Measurements from ENCODE around the gene SPDYE6.
"Not testable (repeated sequence)": the region's sequence is repeated elsewhere in the genome, so short reads cannot be mapped to it uniquely, and the experiment has no call there.

Gene SPDYE6

DNA sequence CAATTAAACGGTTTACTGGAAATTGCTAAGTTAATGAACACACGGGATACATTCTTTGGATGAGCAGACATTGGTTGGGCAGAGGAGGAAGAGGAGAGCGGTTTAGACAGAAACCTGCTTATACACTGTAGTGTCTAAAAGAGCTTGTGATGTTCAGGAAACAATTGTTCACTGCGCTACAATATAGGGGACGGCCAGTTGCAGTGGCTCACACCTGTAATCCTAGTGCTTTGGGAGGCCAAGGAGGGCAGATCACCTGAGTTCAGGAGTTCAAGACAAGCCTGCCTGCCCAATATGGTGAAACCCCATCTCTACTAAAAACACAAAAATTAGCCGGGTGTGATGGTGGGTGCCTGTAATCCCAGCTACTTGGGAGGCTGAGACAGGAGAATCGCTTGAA is 20.7 kb downstream of the SPDYE6 start:
- H3K4me1 ChIP-seq (ENCODE audit: insufficient read depth, low read length); H3K9me3 ChIP-seq (ENCODE audit: low read length); H3K4me3 ChIP-seq (ENCODE audit: low read length); H3K36me3 ChIP-seq (ENCODE audit: insufficient read depth, low read length); H3K27me3 ChIP-seq (ENCODE audit: insufficient read depth, low read length); H2AFZ ChIP-seq (ENCODE audit: low read depth, low read length): not testable (repeated sequence)

GRCh38 chr7:102330666-102331460 is 25.4 kb downstream of the SPDYE6 start:
- H3K9me3 ChIP-seq (ENCODE audit: low read length); H3K4me3 ChIP-seq (ENCODE audit: low read length); H3K27me3 ChIP-seq (ENCODE audit: insufficient read depth, low read length); H3K36me3 ChIP-seq (ENCODE audit: insufficient read depth, low read length); H3K4me1 ChIP-seq (ENCODE audit: insufficient read depth, low read length); H2AFZ ChIP-seq (ENCODE audit: low read depth, low read length): not testable (repeated sequence)

DNA sequence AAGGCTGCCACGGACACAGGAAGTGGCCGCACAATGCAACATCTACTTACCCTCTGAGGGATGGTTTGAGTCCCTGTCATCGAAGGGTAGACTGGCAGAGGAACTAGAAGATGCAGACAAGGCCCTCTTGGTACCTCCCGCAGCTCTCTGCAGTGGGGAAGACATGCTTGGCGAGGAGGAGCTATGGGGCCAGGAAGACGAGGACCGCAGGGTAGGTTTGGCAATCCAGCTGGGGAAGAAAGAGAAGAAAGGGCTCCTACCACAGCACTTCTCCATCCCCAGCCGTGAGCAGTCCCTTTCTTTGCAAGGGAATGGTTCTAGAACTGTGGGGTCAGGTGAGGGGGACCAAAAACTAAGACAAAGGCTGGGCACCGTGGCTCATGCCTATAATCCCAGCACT is 26.9 kb downstream of the SPDYE6 start:
- not testable (repeated sequence) for H3K4me3 ChIP-seq (ENCODE audit: low read length); H3K27me3 ChIP-seq (ENCODE audit: insufficient read depth, low read length); H3K9me3 ChIP-seq (ENCODE audit: low read length); H3K4me1 ChIP-seq (ENCODE audit: insufficient read depth, low read length); H3K36me3 ChIP-seq (ENCODE audit: insufficient read depth, low read length); H2AFZ ChIP-seq (ENCODE audit: low read depth, low read length)

- H3K4me1 ChIP-seq (ENCODE audit: insufficient read depth, low read length); H3K9me3 ChIP-seq (ENCODE audit: low read length); H3K4me3 ChIP-seq (ENCODE audit: low read length); H3K36me3 ChIP-seq (ENCODE audit: insufficient read depth, low read length); H3K27me3 ChIP-seq (ENCODE audit: insufficient read depth, low read length); H2AFZ ChIP-seq (ENCODE audit: low read depth, low read length): not testable (repeated sequence)
Observed at GRCh38 chr7:102328863-102329262, 27.4 kb downstream of the SPDYE6 start.

- not testable (repeated sequence) for H3K27me3 ChIP-seq (ENCODE audit: insufficient read depth, low read length); H3K9me3 ChIP-seq (ENCODE audit: low read length); H3K4me3 ChIP-seq (ENCODE audit: low read length); H3K36me3 ChIP-seq (ENCODE audit: insufficient read depth, low read length); H3K4me1 ChIP-seq (ENCODE audit: insufficient read depth, low read length); H2AFZ ChIP-seq (ENCODE audit: low read depth, low read length)
Observed at GRCh38 chr7:102327183-102327582, 29.1 kb downstream of the SPDYE6 start.

GRCh38 chr7:102326157-102326889 is 29.9 kb downstream of the SPDYE6 start:
- H2AFZ ChIP-seq (ENCODE audit: low read depth, low read length) = no peak overlapping the region
- no peaks in the 10 kb centered on the region for H3K36me3 ChIP-seq (ENCODE audit: insufficient read depth, low read length)
- no peaks in the 10 kb centered on the region for H3K4me1 ChIP-seq (ENCODE audit: insufficient read depth, low read length)
- no peaks in the 10 kb centered on the region for H3K27me3 ChIP-seq (ENCODE audit: insufficient read depth, low read length)
- no peaks in the 10 kb centered on the region for H3K9me3 ChIP-seq (ENCODE audit: low read length)
- no peak overlapping the region for H3K4me3 ChIP-seq (ENCODE audit: low read length)

GRCh38 chr7:102325106-102325505 is 31.1 kb downstream of the SPDYE6 start:
- not testable (repeated sequence) for H3K4me1 ChIP-seq (ENCODE audit: insufficient read depth, low read length); H3K9me3 ChIP-seq (ENCODE audit: low read length); H3K4me3 ChIP-seq (ENCODE audit: low read length); H3K27me3 ChIP-seq (ENCODE audit: insufficient read depth, low read length); H3K36me3 ChIP-seq (ENCODE audit: insufficient read depth, low read length); H2AFZ ChIP-seq (ENCODE audit: low read depth, low read length)

GRCh38 chr7:102323914-102324195 is 32.4 kb downstream of the SPDYE6 start:
- H3K27me3 ChIP-seq (ENCODE audit: insufficient read depth, low read length) = no peaks in the 10 kb centered on the region
- no peaks in the 10 kb centered on the region for H3K4me1 ChIP-seq (ENCODE audit: insufficient read depth, low read length)
- peaks cover 17% of the 10 kb centered on the region for H3K36me3 ChIP-seq (ENCODE audit: insufficient read depth, low read length)
- no peak overlapping the region for H3K4me3 ChIP-seq (ENCODE audit: low read length)
- H3K9me3 ChIP-seq (ENCODE audit: low read length) = no peaks in the 10 kb centered on the region
- H2AFZ ChIP-seq (ENCODE audit: low read depth, low read length) = no peak overlapping the region

DNA sequence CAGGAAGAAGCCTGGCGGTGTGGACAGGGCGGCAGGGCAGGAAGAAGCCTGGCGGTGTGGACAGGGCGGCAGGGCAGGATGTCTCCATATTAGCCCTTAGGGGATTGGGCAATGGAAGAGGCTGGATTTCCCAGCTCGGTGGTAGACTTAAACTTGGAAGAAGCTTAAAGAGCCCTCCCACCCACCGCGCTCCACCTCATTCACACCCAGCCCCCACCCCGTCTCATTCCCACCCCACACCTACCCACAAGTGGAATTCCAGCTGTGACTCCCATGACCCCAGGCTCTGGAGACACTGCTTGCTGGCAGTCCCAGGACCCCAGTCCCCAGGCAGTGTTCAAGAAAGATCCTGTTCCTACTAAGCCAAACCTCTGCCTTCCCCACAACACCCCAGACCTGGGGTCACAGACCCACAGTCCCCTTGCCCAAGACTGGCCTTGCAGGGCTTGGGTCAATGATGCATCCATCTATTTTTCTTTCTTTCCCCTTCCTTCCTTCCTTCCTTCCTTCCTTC is 34.0 kb downstream of the SPDYE6 start:
- no peak overlapping the region for H2AFZ ChIP-seq (ENCODE audit: low read depth, low read length)
- H3K4me1 ChIP-seq (ENCODE audit: insufficient read depth, low read length) = no peaks in the 10 kb centered on the region
- no peaks in the 10 kb centered on the region for H3K9me3 ChIP-seq (ENCODE audit: low read length)
- no peaks in the 10 kb centered on the region for H3K27me3 ChIP-seq (ENCODE audit: insufficient read depth, low read length)
- peaks cover 29% of the 10 kb centered on the region for H3K36me3 ChIP-seq (ENCODE audit: insufficient read depth, low read length)
- no peak overlapping the region for H3K4me3 ChIP-seq (ENCODE audit: low read length)

- Histone ChIP-seq H3K36me3 (ENCODE audit: insufficient read depth, low read length) (peaks cover 34% of the 10 kb centered on the region), H3K9me3 (ENCODE audit: low read length) (no peaks in the 10 kb centered on the region), H3K4me1 (ENCODE audit: insufficient read depth, low read length) (no peaks in the 10 kb centered on the region), H3K27me3 (ENCODE audit: insufficient read depth, low read length) (no peaks in the 10 kb centered on the region), H3K4me3 (ENCODE audit: low read length) (no peak overlapping the region), H2AFZ (ENCODE audit: low read depth, low read length) (no peak overlapping the region)
Observed at GRCh38 chr7:102321351-102322201, 34.7 kb downstream of the SPDYE6 start.

- H3K4me3 ChIP-seq (ENCODE audit: low read length) = no peak overlapping the region
Observed at GRCh38 chr7:102320601-102321350, 35.5 kb downstream of the SPDYE6 start.

DNA sequence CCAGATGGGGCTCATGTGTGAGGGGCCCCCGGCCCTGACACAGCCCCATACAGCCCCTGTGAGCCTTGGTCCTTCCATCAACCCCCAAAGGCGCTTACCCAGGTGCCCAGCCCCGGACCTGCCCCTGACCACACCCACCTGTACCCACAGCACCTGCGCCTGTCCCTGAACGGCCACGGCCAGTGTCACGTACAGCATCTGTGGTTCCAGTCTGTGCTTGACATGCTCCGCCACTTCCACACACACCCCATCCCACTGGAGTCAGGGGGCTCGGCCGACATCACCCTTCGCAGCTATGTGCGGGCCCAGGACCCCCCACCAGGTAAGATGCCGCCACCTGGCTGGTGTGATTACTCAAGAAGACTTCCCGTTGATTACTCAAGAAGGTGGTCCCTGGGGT is 36.1 kb downstream of the SPDYE6 start:
- Histone ChIP-seq H3K27me3 (ENCODE audit: insufficient read depth, low read length) (no peaks in the 10 kb centered on the region), H3K4me3 (ENCODE audit: low read length) (no peak overlapping the region), H3K9me3 (ENCODE audit: low read length) (no peaks in the 10 kb centered on the region), H2AFZ (ENCODE audit: low read depth, low read length) (no peak overlapping the region), H3K4me1 (ENCODE audit: insufficient read depth, low read length) (no peaks in the 10 kb centered on the region), H3K36me3 (ENCODE audit: insufficient read depth, low read length) (peaks cover 37% of the 10 kb centered on the region)

More at GRCh38 chr7:102320601-102321350, 35.5 kb downstream of the SPDYE6 start:
- H2AFZ ChIP-seq (ENCODE audit: low read depth, low read length) = no peak overlapping the region
- peaks cover 36% of the 10 kb centered on the region for H3K36me3 ChIP-seq (ENCODE audit: insufficient read depth, low read length)
- H3K4me1 ChIP-seq (ENCODE audit: insufficient read depth, low read length) = no peaks in the 10 kb centered on the region
- no peaks in the 10 kb centered on the region for H3K9me3 ChIP-seq (ENCODE audit: low read length)
- no peaks in the 10 kb centered on the region for H3K27me3 ChIP-seq (ENCODE audit: insufficient read depth, low read length)

All from neuron (in vitro differentiated cells).